Vagina (tissue), 2 donors: ENCODE data around the gene EEF1AKMT3. TPM values are rescaled to one million over a fixed set of nuclear protein-coding genes. Genes with fewer than 3 reads are reported as not detected.

ENCODE experiments used
- DNase-seq, 2 donors: peaks; one replicate each; pipeline ENCODE4 v3.0.0-alpha.2; 2017; ENCODE audit errors: extremely low spot score in 2 of 2
- H3K27ac ChIP-seq: fragments of 200-600 bp; sonication (generic); one replicate; pipeline ENCODE4 v1.5.1; 2019
- H3K27me3 ChIP-seq: fragments of 200-600 bp; sonication (generic); one replicate; pipeline ENCODE4 v1.5.1; 2019
- H3K36me3 ChIP-seq, 2 donors: fragments of 200-600 bp; sonication (generic); one replicate each; pipeline ENCODE4 v1.5.1; 2017 to 2019
- H3K4me1 ChIP-seq: fragments of 200-600 bp; sonication (generic); one replicate; pipeline ENCODE4 v1.5.1; 2019
- H3K4me3 ChIP-seq, 2 donors: fragments of 200-600 bp; sonication (generic); 1 replicate in 1 of 2; 2 replicates in 1 of 2; pipeline ENCODE4 v1.5.1; 2016 to 2019
- H3K9me3 ChIP-seq: fragments of 200-600 bp; sonication (generic); one replicate; pipeline ENCODE4 v1.5.1; 2019
- CTCF ChIP-seq, 3 experiments: fragments of 450-650 bp in 2 of 3; fragments of 200-600 bp in 1 of 3; sonication (generic) in 1 of 3; IDR thresholded peaks; one replicate each; pipeline ENCODE4 v1.5.1; 2017 to 2019; ENCODE audit warnings: antibody characterized with exemption in 3 of 3, mild to moderate bottlenecking in 2 of 3, moderate library complexity in 2 of 3
- POLR2A ChIP-seq, 2 donors: fragments of 450-650 bp; IDR thresholded peaks; one replicate each; pipeline ENCODE4 v1.6.1; 2017; ENCODE audit warnings: antibody characterized with exemption in 2 of 2, mild to moderate bottlenecking in 2 of 2, moderate library complexity in 2 of 2
- POLR2AphosphoS5 ChIP-seq, 2 donors: sonication (generic); formaldehyde crosslinking; IDR thresholded peaks; one replicate each; pipeline ENCODE4 v1.9.0; 2017; ENCODE audit warnings: antibody characterized with exemption in 2 of 2, mild to moderate bottlenecking in 2 of 2, low read depth in 1 of 2; ENCODE audit not compliant: insufficient read depth in 1 of 2
- intact Hi-C: fragments of 100-400 bp; cut with DNase I; formaldehyde crosslinking; loops from one replicate; pipeline ENCODE4 v1.15.1; 2023
- total RNA-seq: library from RNA; depleted of rRNA; stranded (reverse); fragments of >200 nt; gene quantifications from one replicate; pipeline ENCODE4 v1.2.3, GENCODE V29; 2016

The EEF1AKMT3 gene
- total RNA-seq, 1 donor from 2014 or later: 9.3 TPM

- Histone ChIP-seq H3K36me3 (peaks cover 2 to 77% of the 10 kb centered on the region in 2 donors), H3K27ac (peak overlapping the region; percentile 5), H3K4me1 (peaks cover 42% of the 10 kb centered on the region), H3K4me3 (no peak overlapping the region), H3K27me3 (no peaks in the 10 kb centered on the region), H3K9me3 (no peaks in the 10 kb centered on the region)
- no peak for DNase-seq
- intact Hi-C loops: no loop called here
- TF ChIP-seq CTCF (IDR thresholded peaks at IDR 0.05) (no peak), POLR2AphosphoS5 (IDR thresholded peaks at IDR 0.05; ENCODE audit: insufficient read depth in 1 of 2, low read depth in 1 of 2) (no peak), POLR2A (IDR thresholded peaks at IDR 0.05) (no peak)
Measured at GRCh38 chr12:57822392-57823130, 50.1 kb downstream of the EEF1AKMT3 start.

- Histone ChIP-seq H3K9me3 (no peaks in the 10 kb centered on the region), H3K27ac (no peak overlapping the region), H3K4me3 (no peak overlapping the region), H3K4me1 (peaks cover 43% of the 10 kb centered on the region), H3K27me3 (no peaks in the 10 kb centered on the region), H3K36me3 (peaks cover 3 to 84% of the 10 kb centered on the region in 2 donors)
- no peak for TF ChIP-seq CTCF (IDR thresholded peaks at IDR 0.05)
- peak in 1 of 2 donors; percentile 30 for TF ChIP-seq POLR2AphosphoS5 (IDR thresholded peaks at IDR 0.05; ENCODE audit: insufficient read depth in 1 of 2, low read depth in 1 of 2)
- DNase-seq: no peak
- intact Hi-C loops: no loop called here
Measured at GRCh38 chr12:57823131-57823907, 50.9 kb downstream of the EEF1AKMT3 start.

GRCh38 chr12:57823908-57824640, 51.7 kb downstream of the EEF1AKMT3 start:
- H3K27me3 ChIP-seq: no peaks in the 10 kb centered on the region
- no peak for DNase-seq
- H3K36me3 ChIP-seq: peaks cover 3 to 92% of the 10 kb centered on the region in 2 donors
- TF ChIP-seq POLR2A (IDR thresholded peaks at IDR 0.05) (no peak), POLR2AphosphoS5 (IDR thresholded peaks at IDR 0.05; ENCODE audit: insufficient read depth in 1 of 2, low read depth in 1 of 2) (no peak), CTCF (IDR thresholded peaks at IDR 0.05) (no peak)
- intact Hi-C loops: no loop called here
- no peaks in the 10 kb centered on the region for H3K9me3 ChIP-seq
- H3K4me1 ChIP-seq: peaks cover 47% of the 10 kb centered on the region
- H3K27ac ChIP-seq: no peak overlapping the region
- no peak overlapping the region for H3K4me3 ChIP-seq

GRCh38 chr12:57825451-57825850, 53.0 kb downstream of the EEF1AKMT3 start:
- Histone ChIP-seq H3K4me3 (no peak overlapping the region), H3K36me3 (peaks cover 3 to 92% of the 10 kb centered on the region in 2 donors), H3K9me3 (no peaks in the 10 kb centered on the region), H3K27me3 (no peaks in the 10 kb centered on the region), H3K4me1 (peaks cover 61% of the 10 kb centered on the region), H3K27ac (no peak overlapping the region)
- no peak for TF ChIP-seq CTCF (IDR thresholded peaks at IDR 0.05)
- no peak for TF ChIP-seq POLR2A (IDR thresholded peaks at IDR 0.05)
- no peak for TF ChIP-seq POLR2AphosphoS5 (IDR thresholded peaks at IDR 0.05; ENCODE audit: insufficient read depth in 1 of 2, low read depth in 1 of 2)
- DNase-seq: no peak
- intact Hi-C loops: no loop called here
